HepG2 (cell line): ENCODE measurements around the gene ARMH1. TPM values are rescaled to one million over a fixed set of nuclear protein-coding genes. Genes with fewer than 3 reads are reported as not detected.

ENCODE experiments used
- AKAP8 ChIP-seq: sonication (generic); formaldehyde crosslinking; IDR thresholded peaks from 2 replicates; pipeline ENCODE4 v1.5.1; 2020; ENCODE audit warnings: mild to moderate bottlenecking, missing genetic modification reagents
- BRF2 ChIP-seq: sonication (generic); formaldehyde crosslinking; IDR thresholded peaks from 2 replicates; pipeline ENCODE4 v1.8.1; 2022; ENCODE audit warnings: mild to moderate bottlenecking, missing genetic modification reagents
- NCOA2 ChIP-seq: sonication (generic); formaldehyde crosslinking; IDR thresholded peaks from 2 replicates; pipeline ENCODE4 v1.8.0; 2022; ENCODE audit warnings: inconsistent platforms
- NCOA5 ChIP-seq: sonication (generic); formaldehyde crosslinking; IDR thresholded peaks from 2 replicates; pipeline ENCODE4 v1.4.0; 2020; ENCODE audit warnings: missing genetic modification reagents
- PCBP1 ChIP-seq: fragments of 200-400 bp; formaldehyde crosslinking; IDR thresholded peaks from 2 replicates; pipeline ENCODE4 v1.6.1; 2017; ENCODE audit warnings: mild to moderate bottlenecking, low read depth, low read length, borderline replicate concordance
- PRDM15 ChIP-seq: sonication (generic); formaldehyde crosslinking; IDR thresholded peaks from 2 replicates; pipeline ENCODE4 v1.4.0; 2020; ENCODE audit warnings: missing genetic modification reagents
- SOX13 ChIP-seq, 3 experiments: fragments of 450-650 bp in 1 of 3; sonication (generic) in 1 of 3; formaldehyde crosslinking in 1 of 3; IDR thresholded peaks in 2 of 3; conservative IDR thresholded peaks in 1 of 3; 2 replicates each; pipeline versions ENCODE4 v1.5.0 to v1.6.1; 2016 to 2020; ENCODE audit warnings: antibody characterized with exemption in 1 of 3, mild to moderate bottlenecking in 1 of 3, missing compliant biosample characterization in 1 of 3, missing genetic modification reagents in 1 of 3, moderate library complexity in 1 of 3
- SPEN ChIP-seq: sonication (generic); formaldehyde crosslinking; IDR thresholded peaks from 2 replicates; pipeline ENCODE4 v1.5.1; 2020; ENCODE audit warnings: low read depth, mild to moderate bottlenecking, missing genetic modification reagents
- XRCC5 ChIP-seq: fragments of 200-400 bp; formaldehyde crosslinking; optimal IDR thresholded peaks from 2 replicates; pipeline ENCODE3; 2017; ENCODE audit warnings: mild to moderate bottlenecking, low read length
- ZBED4 ChIP-seq: sonication (generic); formaldehyde crosslinking; IDR thresholded peaks from 2 replicates; pipeline ENCODE4 v1.4.0; 2020; ENCODE audit warnings: missing genetic modification reagents, borderline replicate concordance
- ZBTB33 ChIP-seq: sonication (generic); formaldehyde crosslinking; IDR thresholded peaks from 2 replicates; pipeline ENCODE4 v1.4.0; 2020; ENCODE audit warnings: missing genetic modification reagents
- ZMAT5 ChIP-seq: sonication (generic); formaldehyde crosslinking; IDR thresholded peaks from 2 replicates; pipeline ENCODE4 v1.5.0; 2020; ENCODE audit warnings: mild to moderate bottlenecking, low read depth, missing genetic modification reagents, borderline replicate concordance
- ZNF143 ChIP-seq: sonication (generic); formaldehyde crosslinking; IDR thresholded peaks from 2 replicates; pipeline ENCODE4 v1.4.0; 2020; ENCODE audit warnings: missing genetic modification reagents
- ZNF432 ChIP-seq: sonication (generic); formaldehyde crosslinking; IDR thresholded peaks from 2 replicates; pipeline ENCODE4 v1.5.0; 2020; ENCODE audit warnings: missing genetic modification reagents, mild to moderate bottlenecking, borderline replicate concordance
- ZNF460 ChIP-seq: sonication (generic); formaldehyde crosslinking; IDR thresholded peaks from 2 replicates; pipeline ENCODE4 v1.5.1; 2020; ENCODE audit warnings: missing genetic modification reagents, mild to moderate bottlenecking, borderline replicate concordance
- ZNF543 ChIP-seq: sonication (generic); formaldehyde crosslinking; IDR thresholded peaks from 2 replicates; pipeline ENCODE4 v1.4.0; 2020; ENCODE audit warnings: mild to moderate bottlenecking, missing genetic modification reagents
- polyA plus RNA-seq, 8 experiments: library from polyadenylated mRNA; depleted of rRNA in 3 of 8; stranded (reverse) in 7 of 8; unstranded in 1 of 8; fragments of >200 nt; fragmentation: Illumina TruSeq in 4 of 8; extraction: Trizol in 4 of 8; gene quantifications; 2 replicates each; pipeline versions ENCODE4 v1.2.1 to v1.2.3, GENCODE V29; 2011 to 2016; ENCODE audit warnings: low read depth in 4 of 8, missing spikeins in 1 of 8, mixed read lengths in 1 of 8; ENCODE audit not compliant: insufficient read depth in 1 of 8
- total RNA-seq, 5 experiments: library from RNA; depleted of rRNA; stranded (reverse); fragments of >200 nt; fragmentation: Illumina TruSeq; extraction: Trizol; gene quantifications; 2 replicates each; pipeline ENCODE4 v1.2.3, GENCODE V29; 2016; ENCODE audit warnings: low read depth in 1 of 5

ARMH1 gene
- total and polyA plus RNA-seq, 2 of the 13 experiments (the other 11 are each of a cell fraction or from before 2014, with no cell fraction given), result 0.69 TPM; not detected in 1

GRCh38 chr1:44730741-44731512 is 56.4 kb downstream of the ARMH1 start, which contains the start of gene RNU5D-1 (continued):
- 0 out of 2 replicates have a peak, but pooled peaks have one; percentile 38 for TF ChIP-seq ZBED4 (CRISPR knock-in tag)
- TF ChIP-seq PRDM15 (CRISPR knock-in tag), result no peak
- TF ChIP-seq NCOA2 (CRISPR knock-in tag), result peak; percentile 53; the same call in 1 of the 2 replicates
- TF ChIP-seq ZNF143 (CRISPR knock-in tag), result peak; percentile 91
- no peak for TF ChIP-seq AKAP8 (CRISPR knock-in tag)
- no peak for TF ChIP-seq ZMAT5 (CRISPR knock-in tag)
- TF ChIP-seq NCOA5 (CRISPR knock-in tag), result no peak
- no peak for TF ChIP-seq ZNF543
- TF ChIP-seq ZNF432 (CRISPR knock-in tag), result no peak
- TF ChIP-seq SPEN (CRISPR knock-in tag), result peak; percentile 65; the same call in 1 of the 2 replicates
- TF ChIP-seq ZNF460 (CRISPR knock-in tag), result no peak; the same call in 1 of the 2 replicates
- TF ChIP-seq BRF2 (CRISPR knock-in tag), result no peak
- peak; percentile 18; the same call in 1 of the 2 replicates for TF ChIP-seq ZBTB33 (CRISPR knock-in tag)
- TF ChIP-seq XRCC5, result peak; percentile 58
- TF ChIP-seq SOX13 (IDR thresholded peaks at IDR 0.05), result peak; percentile 48; the same call in 1 of the 2 replicates
- TF ChIP-seq SOX13 (CRISPR knock-in tag; conservative IDR thresholded peaks at IDR 0.05 in 1 of 2, IDR thresholded peaks at IDR 0.05 in 1 of 2), result no peak; a peak in 1 of 4 replicates
- TF ChIP-seq PCBP1, result no peak
